Activated naive CD8-positive, alpha-beta T cell treated with anti-CD3 and anti-CD28 coated beads, Interleukin-2, amount 50 U/mL, for 16 hours (primary cell): ENCODE results near the gene PPM1E.

Source experiments
- DNase-seq: peaks from one replicate; pipeline ENCODE4 v3.0.0-alpha.2; 2020; ENCODE audit warnings: low read depth, low spot score

PPM1E gene

DNA sequence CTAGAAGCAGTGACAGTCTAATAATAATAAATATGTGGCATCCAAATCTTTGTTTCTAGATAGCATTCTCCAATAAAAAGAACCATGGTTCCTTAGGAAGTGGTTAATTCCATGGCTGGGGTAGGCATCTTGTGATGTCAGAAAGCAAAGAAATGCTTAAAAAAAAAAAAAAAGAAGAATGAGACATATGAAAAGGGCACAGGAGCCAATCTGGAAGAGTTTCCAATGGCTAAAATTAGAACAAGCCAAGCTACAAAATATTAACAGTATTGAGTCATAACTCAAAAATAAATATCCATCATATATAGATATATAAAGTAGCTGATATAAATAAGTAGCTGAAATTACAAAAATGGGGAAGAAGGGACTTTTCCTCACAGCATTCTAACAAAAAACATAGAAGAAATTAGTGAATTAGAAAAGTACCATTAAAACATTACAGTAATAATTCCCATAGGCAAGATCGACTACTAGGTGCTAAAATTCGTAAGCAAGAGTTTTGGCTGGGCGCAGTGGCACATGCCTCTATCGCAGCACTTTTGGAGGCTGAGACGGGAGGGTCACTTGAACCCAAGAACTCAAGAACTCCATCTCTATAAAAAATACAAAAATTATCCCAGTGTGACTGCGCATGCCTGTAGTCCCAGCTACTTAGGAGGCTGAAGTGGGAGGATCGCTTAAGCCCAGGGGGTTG, 239.7 kb downstream of the PPM1E start:
- DNase-seq = no peak

DNA sequence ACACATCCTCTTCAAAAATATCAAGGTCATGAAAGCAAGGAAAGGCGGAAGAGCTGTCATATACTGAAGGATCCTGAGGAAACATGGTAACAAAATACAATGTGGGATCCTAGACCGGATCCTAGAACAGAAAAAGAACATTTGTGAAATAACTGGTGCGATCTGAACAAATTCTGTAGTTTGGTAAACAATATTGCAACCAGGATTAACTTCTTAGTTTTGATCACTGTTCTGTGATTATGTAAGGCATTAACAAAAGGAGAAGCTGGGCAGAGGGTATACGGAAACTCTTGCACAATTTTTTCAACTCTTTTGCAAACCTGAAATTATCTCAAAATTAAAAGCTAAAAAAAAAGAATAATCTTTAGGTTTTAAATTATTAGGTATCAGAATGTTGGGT, 241.3 kb downstream of the PPM1E start:
- no peak for DNase-seq

DNA sequence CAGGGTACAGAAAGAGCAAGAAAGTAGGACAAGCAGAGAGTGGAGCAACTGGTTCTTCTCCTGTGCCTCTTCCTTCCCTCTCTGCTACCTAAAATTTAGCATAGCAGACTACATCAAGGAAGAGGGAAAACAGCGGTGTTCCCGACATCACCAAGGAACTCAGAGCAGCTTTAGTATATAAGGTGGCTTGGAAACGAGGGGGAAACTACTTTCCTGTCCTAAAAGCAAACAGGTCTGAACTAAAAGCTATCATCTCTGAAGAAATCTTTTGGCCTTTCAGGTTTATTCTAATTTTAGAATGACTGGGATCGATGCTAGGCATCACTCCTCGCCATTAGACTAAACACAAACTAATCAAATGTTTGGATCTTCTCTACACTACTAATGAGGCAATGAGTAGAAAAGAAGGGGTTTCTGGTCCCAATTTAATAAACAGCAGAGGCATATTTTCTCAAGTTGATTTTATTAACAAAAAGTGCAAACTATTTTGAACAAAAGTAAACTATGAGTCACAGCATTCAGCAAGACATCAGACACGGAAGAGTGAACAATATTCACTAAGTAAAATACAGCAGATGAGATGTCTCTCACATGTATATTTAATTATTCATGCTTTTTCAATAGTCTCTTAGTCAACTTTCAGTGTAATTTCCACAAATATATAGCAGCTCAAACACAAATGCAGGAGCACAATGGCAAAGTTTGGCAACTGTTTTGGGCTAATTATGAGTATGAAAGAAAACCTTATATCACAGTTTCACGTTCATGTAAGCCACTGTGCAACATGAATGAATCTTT, 242.3 kb downstream of the PPM1E start:
- no peak for DNase-seq

DNA sequence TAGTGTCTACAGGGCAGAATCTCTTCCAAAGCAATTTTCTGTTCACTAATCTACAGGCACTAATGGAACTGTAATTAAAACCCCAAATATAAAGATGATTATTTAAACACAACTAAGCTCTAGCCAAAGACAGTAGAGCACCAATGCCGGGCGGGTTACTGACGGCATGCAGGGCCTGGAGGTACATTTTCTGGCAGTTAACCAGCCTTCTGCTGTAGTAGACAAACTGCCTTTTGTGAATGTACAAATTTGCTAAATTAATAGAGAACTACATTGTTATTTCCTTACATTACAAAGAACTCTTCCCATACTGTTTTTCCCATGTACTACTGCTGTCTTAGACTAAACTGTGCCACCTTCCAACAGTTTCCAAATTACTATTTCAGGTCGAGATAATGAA, 243.2 kb downstream of the PPM1E start:
- DNase-seq = no peak

- DNase-seq = no peak
Measured at GRCh38 chr17:58999500-58999899, 243.8 kb downstream of the PPM1E start.

- no peak for DNase-seq
Measured at GRCh38 chr17:59000022-59000421, 244.4 kb downstream of the PPM1E start.

DNA sequence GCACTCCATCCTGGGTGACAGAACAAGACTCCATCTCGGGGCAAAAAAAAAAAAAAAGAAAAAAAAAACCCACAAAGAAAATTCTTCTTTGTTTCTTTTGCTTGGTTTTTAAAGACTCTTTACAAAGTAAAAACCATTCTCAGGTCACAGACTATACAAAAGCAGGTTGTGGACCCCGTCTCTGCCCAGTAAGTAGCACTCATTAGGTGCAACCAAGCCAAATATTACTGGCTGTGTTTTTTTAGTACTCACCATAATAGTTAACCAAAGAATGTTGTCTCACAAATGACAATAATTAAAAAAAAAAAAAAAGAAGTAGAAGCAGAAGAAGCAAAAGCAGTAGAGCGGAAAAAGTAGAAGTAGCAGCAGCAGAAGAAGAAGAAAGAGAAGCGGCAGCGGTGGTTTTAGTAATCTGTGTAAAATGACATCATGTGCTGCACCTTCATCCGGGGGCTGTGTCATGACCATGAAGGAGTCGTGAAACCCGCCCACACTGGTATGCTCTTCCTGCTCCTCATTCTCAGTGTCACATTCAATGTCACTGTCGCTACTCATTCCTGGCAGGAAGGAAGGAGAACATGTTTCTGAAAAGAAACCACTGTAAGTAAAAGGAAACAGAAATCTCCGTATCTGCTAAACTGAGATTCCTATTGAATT, 245.6 kb downstream of the PPM1E start:
- peak; percentile 46 for DNase-seq

GRCh38 chr17:59002126-59002525, 246.5 kb downstream of the PPM1E start:
- no peak for DNase-seq

GRCh38 chr17:59002848-59003247, 247.2 kb downstream of the PPM1E start:
- DNase-seq = no peak

- DNase-seq = no peak
Measured at GRCh38 chr17:59003860-59004259, 248.2 kb downstream of the PPM1E start.

DNA sequence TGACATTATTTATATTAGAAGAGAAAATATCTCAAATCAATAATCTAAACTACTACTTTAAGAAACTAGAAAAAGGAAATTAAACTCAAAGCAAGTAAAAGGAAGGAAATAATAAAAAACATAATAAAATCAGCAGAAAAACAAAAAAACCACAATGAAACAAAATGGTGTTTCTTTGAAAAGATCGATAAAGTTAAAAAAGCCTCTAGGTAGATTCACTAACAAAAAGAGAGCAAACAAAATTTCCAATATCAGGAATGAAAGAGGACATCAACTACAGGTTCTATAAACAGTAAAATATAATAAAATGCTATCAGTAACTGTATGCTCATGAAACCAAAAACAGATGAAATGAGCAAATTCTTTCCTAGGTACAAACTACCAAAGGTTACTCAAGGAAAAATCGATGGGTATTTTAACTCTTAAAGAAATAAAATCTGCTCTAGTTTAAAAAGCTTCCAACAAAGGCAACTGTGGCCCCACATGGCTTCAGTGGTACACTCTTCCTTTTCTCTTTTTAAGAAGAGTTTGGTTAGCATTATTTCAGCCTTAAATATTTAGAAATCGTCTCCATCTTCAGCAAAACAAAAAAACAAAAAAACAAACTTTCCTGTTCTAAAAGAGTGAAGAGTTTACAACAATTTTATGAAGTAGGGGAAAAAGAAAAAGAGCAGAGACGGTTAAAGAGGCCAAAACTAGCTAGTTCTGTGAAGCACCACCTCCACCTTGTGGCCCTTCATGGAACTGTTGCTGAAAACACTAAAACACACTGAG, 248.9 kb downstream of the PPM1E start:
- peak; percentile 23 for DNase-seq

GRCh38 chr17:59007995-59008394, 252.3 kb downstream of the PPM1E start:
- no peak for DNase-seq

- no peak for DNase-seq
Measured at GRCh38 chr17:59008737-59009136, 253.1 kb downstream of the PPM1E start.

DNA sequence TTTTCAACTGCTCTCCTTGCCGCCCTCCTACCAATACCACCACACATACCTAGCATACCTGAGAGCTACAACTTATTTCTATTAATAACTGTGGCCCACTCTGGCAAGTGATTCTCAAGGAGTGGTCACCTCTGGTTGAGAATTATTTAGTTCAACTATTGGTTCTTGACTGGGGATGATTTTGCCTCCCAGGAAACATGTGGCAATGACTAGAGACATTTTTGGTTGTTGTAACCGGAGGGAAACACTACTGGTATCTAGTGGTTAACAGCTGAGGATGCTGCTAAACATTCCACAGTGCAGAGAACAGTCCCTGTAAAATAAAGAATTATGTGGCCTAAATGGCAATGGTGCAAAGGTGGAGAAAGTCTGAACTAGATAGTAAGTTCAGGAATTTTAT, 254.4 kb downstream of the PPM1E start:
- DNase-seq = no peak

DNA sequence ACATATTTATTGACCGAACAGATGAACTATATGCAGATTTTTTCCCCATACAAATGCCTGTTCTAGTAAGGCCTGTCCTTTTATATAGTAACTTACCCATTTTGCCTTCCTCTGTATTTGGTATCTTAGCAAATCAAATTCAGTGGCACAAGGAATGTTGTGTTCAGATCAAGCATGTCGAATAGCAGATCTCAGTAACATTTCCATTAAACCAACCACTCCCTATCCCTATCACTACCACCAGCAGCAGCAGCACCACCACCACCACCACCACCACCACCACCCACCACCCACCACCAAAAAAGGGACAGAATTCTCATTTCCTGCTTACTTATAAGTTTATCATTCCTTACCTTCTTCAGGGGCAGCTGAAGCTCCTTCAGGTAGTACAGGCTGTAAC, 256.3 kb downstream of the PPM1E start:
- no peak for DNase-seq

DNA sequence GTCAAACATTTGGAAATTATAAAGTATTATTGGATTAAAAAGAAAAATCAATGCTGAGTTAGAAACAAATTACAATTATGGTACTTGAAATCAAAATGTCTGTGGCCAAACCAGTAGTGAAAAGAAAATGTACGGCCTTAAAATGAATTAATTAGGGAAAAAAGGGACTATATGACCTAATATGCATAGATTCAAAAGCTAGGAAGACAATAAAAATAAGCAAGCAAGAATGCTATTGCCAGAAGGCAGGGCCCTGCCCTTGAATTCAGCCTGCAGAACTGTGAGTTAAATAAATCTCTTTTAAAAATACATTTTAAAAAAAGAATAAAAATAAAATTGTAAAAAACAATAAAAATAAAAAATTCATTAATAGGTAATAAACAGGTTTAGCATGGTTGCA, 262.4 kb downstream of the PPM1E start:
- DNase-seq = no peak

DNA sequence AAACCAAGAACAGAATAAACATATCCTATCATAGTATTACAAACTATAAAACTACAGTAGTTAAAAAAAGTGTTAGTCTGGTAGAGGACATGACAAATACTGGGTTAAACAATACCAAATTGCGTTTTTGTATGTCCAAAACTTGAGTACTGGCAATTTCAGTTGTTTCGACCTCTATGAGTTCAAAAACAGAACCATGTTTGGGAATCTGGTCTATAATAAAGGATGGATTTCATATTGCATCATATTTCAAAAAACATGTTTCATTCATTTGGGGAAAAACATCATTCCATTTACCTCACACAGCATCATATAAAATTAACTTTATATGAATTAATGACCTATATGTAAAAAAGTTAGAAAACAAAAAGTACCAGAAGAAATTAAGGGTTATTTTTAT, 269.3 kb downstream of the PPM1E start:
- no peak for DNase-seq

- no peak for DNase-seq
Measured at GRCh38 chr17:59026176-59026939, 270.7 kb downstream of the PPM1E start.

- DNase-seq = no peak
Measured at GRCh38 chr17:59027750-59028149, 272.1 kb downstream of the PPM1E start.

GRCh38 chr17:59028328-59028727, 272.7 kb downstream of the PPM1E start:
- no peak for DNase-seq

DNA sequence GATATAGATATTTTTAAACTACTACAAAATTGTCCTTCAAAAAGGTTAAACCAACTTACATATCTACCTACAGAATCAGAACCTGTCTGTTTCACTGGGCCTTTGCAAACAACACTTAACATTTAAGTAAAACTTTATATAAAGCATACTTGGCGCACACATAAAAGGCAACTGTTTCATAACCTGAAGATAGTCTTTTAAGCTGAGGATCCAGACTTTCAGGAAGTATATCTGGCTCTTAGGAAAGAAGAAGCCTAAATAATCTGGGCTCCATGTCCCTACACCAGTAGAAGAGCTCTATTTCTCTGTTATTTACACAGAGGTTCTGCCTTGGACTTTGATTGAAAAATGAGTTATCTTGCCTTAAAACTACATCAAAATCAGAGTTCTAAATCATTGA, 275.2 kb downstream of the PPM1E start:
- no peak for DNase-seq
